Esophagus muscularis mucosa (tissue), 3 donors: ENCODE data around the gene C19orf85.

Source experiments
- POLR2AphosphoS5 ChIP-seq, 2 donors: sonication (generic); formaldehyde crosslinking; IDR thresholded peaks; one replicate each; pipeline ENCODE4 v1.6.1; 2017; ENCODE audit warnings: antibody characterized with exemption in 2 of 2
- TF ChIP-seq, protein P1 (sequence below), 3 experiments: fragments of 200-600 bp in 2 of 3; fragments of 450-650 bp in 1 of 3; sonication (generic) in 2 of 3; IDR thresholded peaks; one replicate each; pipeline ENCODE4 v1.5.1; 2017 to 2019; ENCODE audit warnings: antibody characterized with exemption in 3 of 3, mild to moderate bottlenecking in 2 of 3, moderate library complexity in 1 of 3

DNA sequence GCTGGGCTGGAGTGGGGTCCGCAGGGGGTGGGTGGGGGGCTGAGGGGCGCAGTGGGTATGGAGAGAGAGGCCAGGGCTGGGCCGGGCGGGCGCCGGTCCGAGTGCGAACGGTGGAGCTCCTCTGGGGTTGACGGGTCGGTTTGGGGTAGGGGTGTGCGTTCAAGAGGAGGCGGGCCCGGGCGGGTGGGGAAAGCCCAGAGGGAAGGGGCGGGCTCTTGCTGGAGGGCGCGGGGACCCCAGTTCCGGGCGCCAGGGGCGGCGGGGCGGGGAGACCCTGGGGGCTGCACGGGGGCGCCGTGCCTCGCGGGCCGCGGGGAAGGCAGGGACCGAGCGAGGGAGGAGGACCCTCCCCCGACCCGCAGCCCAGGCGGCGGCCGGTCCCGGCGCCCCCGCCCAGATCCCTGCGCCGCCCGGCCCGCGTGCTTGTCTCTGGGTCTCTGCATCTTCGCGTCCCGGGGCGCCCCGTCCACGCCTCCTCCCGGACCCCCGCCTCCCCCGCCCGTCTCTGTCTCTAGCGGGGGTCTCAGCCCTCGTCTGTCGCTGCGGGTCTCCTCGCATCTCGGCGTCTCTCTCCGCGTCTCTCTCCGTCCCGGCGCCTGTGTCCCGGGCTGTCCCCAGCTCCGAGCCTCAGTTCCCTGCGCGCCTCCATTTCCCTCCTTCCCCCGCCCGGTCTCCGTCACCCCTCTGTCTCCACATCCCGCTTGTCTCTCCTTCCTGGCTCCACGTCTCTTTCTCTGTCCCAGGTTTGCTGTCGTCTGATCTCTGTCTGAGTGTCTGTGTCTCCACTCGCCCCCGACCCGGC, 13.2 kb downstream of the C19orf85 start:
- TF ChIP-seq, protein P1, sequence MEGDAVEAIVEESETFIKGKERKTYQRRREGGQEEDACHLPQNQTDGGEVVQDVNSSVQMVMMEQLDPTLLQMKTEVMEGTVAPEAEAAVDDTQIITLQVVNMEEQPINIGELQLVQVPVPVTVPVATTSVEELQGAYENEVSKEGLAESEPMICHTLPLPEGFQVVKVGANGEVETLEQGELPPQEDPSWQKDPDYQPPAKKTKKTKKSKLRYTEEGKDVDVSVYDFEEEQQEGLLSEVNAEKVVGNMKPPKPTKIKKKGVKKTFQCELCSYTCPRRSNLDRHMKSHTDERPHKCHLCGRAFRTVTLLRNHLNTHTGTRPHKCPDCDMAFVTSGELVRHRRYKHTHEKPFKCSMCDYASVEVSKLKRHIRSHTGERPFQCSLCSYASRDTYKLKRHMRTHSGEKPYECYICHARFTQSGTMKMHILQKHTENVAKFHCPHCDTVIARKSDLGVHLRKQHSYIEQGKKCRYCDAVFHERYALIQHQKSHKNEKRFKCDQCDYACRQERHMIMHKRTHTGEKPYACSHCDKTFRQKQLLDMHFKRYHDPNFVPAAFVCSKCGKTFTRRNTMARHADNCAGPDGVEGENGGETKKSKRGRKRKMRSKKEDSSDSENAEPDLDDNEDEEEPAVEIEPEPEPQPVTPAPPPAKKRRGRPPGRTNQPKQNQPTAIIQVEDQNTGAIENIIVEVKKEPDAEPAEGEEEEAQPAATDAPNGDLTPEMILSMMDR (IDR thresholded peaks at IDR 0.05) = no peak
- no peak for TF ChIP-seq POLR2AphosphoS5 (IDR thresholded peaks at IDR 0.05)
